Endodermal cell (in vitro differentiated cells): ENCODE data around the gene TMEM106C. TPM values are rescaled to one million over a fixed set of nuclear protein-coding genes. Genes with fewer than 3 reads are reported as not detected.
A peak's percentile ranks its signal among the peaks of the same experiment; 100 is the strongest.

Source experiments
- DNase-seq: peaks from one replicate; pipeline ENCODE4 v3.0.0-alpha.2; 2017
- H3K27ac ChIP-seq: 2 replicates; pipeline ENCODE4 v1.5.1; 2013; ENCODE audit warnings: mild to moderate bottlenecking, low read depth, low read length, moderate library complexity
- H3K27me3 ChIP-seq: 2 replicates; pipeline ENCODE4 v1.6.1; 2013; ENCODE audit warnings: mild to moderate bottlenecking, low read length, moderate library complexity; ENCODE audit not compliant: insufficient read depth, control insufficient read depth, poor library complexity, severe bottlenecking
- H3K36me3 ChIP-seq: 2 replicates; pipeline ENCODE4 v1.7.0; 2013; ENCODE audit warnings: mild to moderate bottlenecking, low read length, moderate library complexity; ENCODE audit not compliant: control insufficient read depth, insufficient read depth
- H3K4me1 ChIP-seq: one replicate; pipeline ENCODE4 v1.7.0; 2013; ENCODE audit warnings: low read length; ENCODE audit not compliant: control insufficient read depth, insufficient read depth
- H3K4me3 ChIP-seq: 2 replicates; pipeline ENCODE4 v1.5.1; 2013; ENCODE audit warnings: mild to moderate bottlenecking, low read length, moderate library complexity
- H3K9ac ChIP-seq: 2 replicates; pipeline ENCODE4 v1.6.1; 2013; ENCODE audit warnings: mild to moderate bottlenecking, low read length, moderate library complexity; ENCODE audit not compliant: poor library complexity, severe bottlenecking; ENCODE audit errors: extremely low read depth
- H3K9me3 ChIP-seq: 2 replicates; pipeline ENCODE4 v1.6.1; 2013; ENCODE audit warnings: mild to moderate bottlenecking, low read length, moderate library complexity; ENCODE audit not compliant: control insufficient read depth
- H3K27ac Mint-ChIP-seq: 2 replicates; pipeline ENCODE4 v1.8.0; 2020; ENCODE audit warnings: mixed read lengths
- H3K27me3 Mint-ChIP-seq: 2 replicates; pipeline ENCODE4 v1.8.0; 2021; ENCODE audit warnings: mild to moderate bottlenecking, mixed read lengths; ENCODE audit not compliant: insufficient read depth
- H3K36me3 Mint-ChIP-seq: 2 replicates; pipeline ENCODE4 v1.8.0; 2020; ENCODE audit warnings: low read depth, mixed read lengths
- H3K4me1 Mint-ChIP-seq: 2 replicates; pipeline ENCODE4 v1.8.0; 2020; ENCODE audit warnings: mixed read lengths
- H3K4me3 Mint-ChIP-seq: 2 replicates; pipeline ENCODE4 v1.8.0; 2020; ENCODE audit warnings: mild to moderate bottlenecking, moderate library complexity, mixed read lengths
- H3K9me3 Mint-ChIP-seq: 2 replicates; pipeline ENCODE4 v1.8.0; 2020; ENCODE audit warnings: mild to moderate bottlenecking, mixed read lengths
- WGBS, 2 experiments: methylation state at CpG; one replicate each; pipeline versions ENCODE4 v1.1.5 to v1.1.7; 2013; ENCODE audit warnings: missing lambda C conversion rate in 2 of 2, mixed read lengths in 1 of 2; ENCODE audit not compliant: insufficient coverage in 1 of 2, insufficient read length in 1 of 2; 5-methylcytosine and 5-hydroxymethylcytosine counted together
- total RNA-seq, 2 donors: library from RNA; stranded (reverse); fragmentation: NEBNext Ultra II Directional in 1 of 2; extraction: Animal tissue kit (Norgen Biotek cat#: 25700) in 1 of 2; gene quantifications; 2 replicates in 1 of 2; 3 replicates in 1 of 2; pipeline ENCODE4 v1.2.1, GENCODE V29; 2021
- TF ChIP-seq, protein P1 (sequence below): fragments of 200-600 bp; sonication (generic); conservative IDR thresholded peaks from 2 replicates; pipeline ENCODE4 v1.5.0; 2021; ENCODE audit warnings: antibody characterized with exemption, mild to moderate bottlenecking

Gene TMEM106C
- total RNA-seq, 2 donors from 2014 or later = 17.3 to 61.6 TPM

DNA sequence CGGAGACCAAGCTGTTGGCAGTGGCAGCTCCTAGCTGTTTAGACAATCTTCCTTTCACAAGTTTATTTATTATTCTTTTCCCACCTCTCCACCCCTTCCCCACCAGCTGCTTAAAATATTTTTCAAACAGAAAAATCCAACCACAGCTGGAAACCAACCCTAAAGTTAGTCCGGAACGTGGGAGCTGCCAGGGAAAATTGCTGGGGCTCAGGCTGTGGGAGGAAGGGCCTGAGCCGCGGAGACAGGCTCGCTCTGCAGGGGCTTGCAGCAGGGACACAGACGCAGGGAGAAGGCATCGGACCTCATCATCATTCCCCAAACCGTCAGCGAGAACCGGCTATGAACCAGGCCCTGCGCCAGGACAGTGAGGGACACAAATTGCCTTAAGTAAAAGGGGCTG is 16.1 kb upstream of the TMEM106C start:
- Mint-ChIP-seq H3K4me3 (no peak overlapping the region), H3K36me3 (no peaks in the 10 kb centered on the region), H3K27ac (no peak overlapping the region), H3K4me1 (no peaks in the 10 kb centered on the region), H3K27me3 (peaks cover 36% of the 10 kb centered on the region), H3K9me3 (no peaks in the 10 kb centered on the region)
- 89% methylated on average over 5 to 12 of the region's 12 CpGs for WGBS, 2 experiments
- Histone ChIP-seq H3K36me3 (no peaks in the 10 kb centered on the region), H3K4me1 (no peaks in the 10 kb centered on the region), H3K27ac (no peak overlapping the region), H3K27me3 (peaks cover 26% of the 10 kb centered on the region), H3K4me3 (no peak overlapping the region), H3K9me3 (no peaks in the 10 kb centered on the region), H3K9ac (no peak overlapping the region)
- DNase-seq = no peak
- TF ChIP-seq, protein P1, sequence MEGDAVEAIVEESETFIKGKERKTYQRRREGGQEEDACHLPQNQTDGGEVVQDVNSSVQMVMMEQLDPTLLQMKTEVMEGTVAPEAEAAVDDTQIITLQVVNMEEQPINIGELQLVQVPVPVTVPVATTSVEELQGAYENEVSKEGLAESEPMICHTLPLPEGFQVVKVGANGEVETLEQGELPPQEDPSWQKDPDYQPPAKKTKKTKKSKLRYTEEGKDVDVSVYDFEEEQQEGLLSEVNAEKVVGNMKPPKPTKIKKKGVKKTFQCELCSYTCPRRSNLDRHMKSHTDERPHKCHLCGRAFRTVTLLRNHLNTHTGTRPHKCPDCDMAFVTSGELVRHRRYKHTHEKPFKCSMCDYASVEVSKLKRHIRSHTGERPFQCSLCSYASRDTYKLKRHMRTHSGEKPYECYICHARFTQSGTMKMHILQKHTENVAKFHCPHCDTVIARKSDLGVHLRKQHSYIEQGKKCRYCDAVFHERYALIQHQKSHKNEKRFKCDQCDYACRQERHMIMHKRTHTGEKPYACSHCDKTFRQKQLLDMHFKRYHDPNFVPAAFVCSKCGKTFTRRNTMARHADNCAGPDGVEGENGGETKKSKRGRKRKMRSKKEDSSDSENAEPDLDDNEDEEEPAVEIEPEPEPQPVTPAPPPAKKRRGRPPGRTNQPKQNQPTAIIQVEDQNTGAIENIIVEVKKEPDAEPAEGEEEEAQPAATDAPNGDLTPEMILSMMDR = no peak

DNA sequence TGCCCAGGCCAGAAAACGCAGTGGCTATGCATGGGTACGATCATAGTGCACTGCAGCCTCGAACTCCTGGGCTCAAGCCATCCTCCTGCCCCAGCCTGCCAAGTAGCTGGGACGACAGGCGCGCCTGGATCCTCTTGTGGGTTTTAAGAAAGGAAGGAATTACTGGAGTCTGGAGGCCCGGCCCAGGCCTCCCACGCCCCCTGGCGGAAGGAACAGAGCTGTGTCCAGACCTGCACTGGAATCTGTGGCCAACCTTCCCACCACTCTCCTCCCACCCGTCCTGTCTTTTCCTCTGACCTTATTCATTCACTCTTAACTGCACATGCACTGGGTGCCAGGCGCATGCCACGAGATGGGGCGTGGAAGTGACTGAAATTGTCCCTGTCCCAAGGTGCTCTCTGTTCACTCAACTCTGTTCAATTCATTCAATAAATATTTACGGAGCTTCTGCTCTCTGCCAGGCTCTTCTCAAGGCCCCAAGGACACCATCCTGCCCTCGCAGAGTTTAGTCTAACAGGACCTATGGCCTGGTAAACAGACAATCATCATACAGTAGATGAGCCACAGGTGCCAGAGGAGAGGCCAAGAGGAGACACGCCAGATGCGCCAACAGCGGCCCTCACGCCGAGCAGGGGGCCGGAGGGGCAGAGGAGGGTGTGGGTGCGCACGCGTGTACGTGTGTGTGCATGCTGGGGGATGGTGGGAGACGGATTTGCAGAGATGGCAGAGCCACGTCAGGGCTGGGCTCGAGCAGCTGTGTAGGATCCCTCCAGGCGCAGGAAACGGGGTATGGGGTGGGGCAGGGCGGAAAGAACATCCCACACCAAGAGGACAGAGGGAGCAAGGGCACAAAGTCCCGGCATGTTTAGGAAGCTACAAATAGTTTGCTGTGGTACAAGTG is 13.7 kb upstream of the TMEM106C start:
- no peak overlapping the region for H3K9ac ChIP-seq

DNA sequence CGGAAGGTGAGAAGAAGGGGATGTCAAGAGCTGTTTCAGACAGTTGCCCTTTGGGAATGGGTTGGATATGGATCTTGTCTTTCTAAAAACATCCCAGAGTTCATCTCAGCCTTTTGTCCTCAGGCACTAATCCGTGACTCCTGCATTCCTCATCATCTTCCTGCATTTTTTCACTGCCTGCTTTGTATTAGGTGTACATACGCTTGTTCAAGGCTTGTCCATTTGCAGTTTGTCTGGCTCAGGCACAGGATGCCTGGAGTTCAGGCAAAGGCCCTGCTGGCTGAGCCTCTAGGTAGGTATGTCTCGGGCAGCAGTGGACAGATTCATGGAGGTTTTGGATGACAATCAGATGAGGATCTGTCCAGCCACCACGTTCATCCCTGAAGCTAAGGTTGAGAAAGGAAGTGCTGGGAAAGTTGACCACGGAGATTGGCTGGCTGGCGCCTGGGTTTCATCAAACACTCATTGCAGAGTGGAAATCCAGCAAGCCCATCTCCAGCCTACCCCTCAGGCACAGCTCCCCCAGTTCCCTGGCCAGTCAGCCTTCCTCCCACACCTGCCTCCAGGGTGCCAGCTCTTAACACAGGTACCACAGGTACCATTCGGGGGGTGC is 12.4 kb upstream of the TMEM106C start:
- H3K36me3 Mint-ChIP-seq = no peaks in the 10 kb centered on the region
- Histone ChIP-seq H3K27ac (no peak overlapping the region), H3K9me3 (no peaks in the 10 kb centered on the region), H3K27me3 (peaks cover 27% of the 10 kb centered on the region), H3K9ac (no peak overlapping the region), H3K36me3 (no peaks in the 10 kb centered on the region), H3K4me1 (no peaks in the 10 kb centered on the region), H3K4me3 (no peak overlapping the region)
- WGBS, 2 experiments = 82 to 91% methylated on average over 4 to 8 of the region's 8 CpGs
- peaks cover 59% of the 10 kb centered on the region for H3K27me3 Mint-ChIP-seq
- H3K4me3 Mint-ChIP-seq = no peak overlapping the region
- H3K27ac Mint-ChIP-seq = no peak overlapping the region
- H3K4me1 Mint-ChIP-seq = no peaks in the 10 kb centered on the region
- no peaks in the 10 kb centered on the region for H3K9me3 Mint-ChIP-seq
- DNase-seq = no peak
- TF ChIP-seq, protein P1 = no peak

More for the DNA sequence above, 13.7 kb upstream of the TMEM106C start:
- H3K36me3 Mint-ChIP-seq = no peaks in the 10 kb centered on the region
- no peaks in the 10 kb centered on the region for H3K9me3 Mint-ChIP-seq
- H3K27ac Mint-ChIP-seq = no peak overlapping the region
- H3K4me3 Mint-ChIP-seq = no peak overlapping the region
- Histone ChIP-seq H3K9me3 (no peaks in the 10 kb centered on the region), H3K4me3 (no peak overlapping the region), H3K27ac (no peak overlapping the region), H3K27me3 (peaks cover 27% of the 10 kb centered on the region), H3K36me3 (no peaks in the 10 kb centered on the region), H3K4me1 (no peaks in the 10 kb centered on the region)
- TF ChIP-seq, protein P1 = peak; percentile 96
- WGBS, 2 experiments = 62 to 74% methylated on average over 25 to 32 of the region's 32 CpGs
- peaks cover 49% of the 10 kb centered on the region for H3K27me3 Mint-ChIP-seq
- peak; percentile 96 for DNase-seq
- H3K4me1 Mint-ChIP-seq = no peaks in the 10 kb centered on the region
